Body of pancreas (tissue), 4 donors: ENCODE results near the gene GABRR3.

Experiments
- CTCF ChIP-seq, 7 experiments: fragments of 450-650 bp in 4 of 7; fragments of 200-600 bp in 3 of 7; sonication (generic) in 3 of 7; IDR thresholded peaks; one replicate each; pipeline ENCODE4 v1.5.1; 2016 to 2019; ENCODE audit warnings: antibody characterized with exemption in 7 of 7
- POLR2A ChIP-seq, 3 donors: fragments of 450-650 bp; IDR thresholded peaks; one replicate each; pipeline ENCODE4 v1.6.1; 2016; ENCODE audit warnings: antibody characterized with exemption in 3 of 3, mild to moderate bottlenecking in 2 of 3

- no peak for TF ChIP-seq POLR2A (IDR thresholded peaks at IDR 0.05)
- TF ChIP-seq CTCF (IDR thresholded peaks at IDR 0.05), result no peak
Observed at GRCh38 chr3:98014268-98014585, 20.9 kb downstream of the GABRR3 start.
